ENCODE results near the gene MADD.

The MADD gene

GRCh38 chr11:47360341-47360740 lies 90.4 kb downstream of the MADD start:
- DNase-seq = no peak

GRCh38 chr11:47361419-47361818 lies 91.5 kb downstream of the MADD start:
- DNase-seq = no peak

DNA sequence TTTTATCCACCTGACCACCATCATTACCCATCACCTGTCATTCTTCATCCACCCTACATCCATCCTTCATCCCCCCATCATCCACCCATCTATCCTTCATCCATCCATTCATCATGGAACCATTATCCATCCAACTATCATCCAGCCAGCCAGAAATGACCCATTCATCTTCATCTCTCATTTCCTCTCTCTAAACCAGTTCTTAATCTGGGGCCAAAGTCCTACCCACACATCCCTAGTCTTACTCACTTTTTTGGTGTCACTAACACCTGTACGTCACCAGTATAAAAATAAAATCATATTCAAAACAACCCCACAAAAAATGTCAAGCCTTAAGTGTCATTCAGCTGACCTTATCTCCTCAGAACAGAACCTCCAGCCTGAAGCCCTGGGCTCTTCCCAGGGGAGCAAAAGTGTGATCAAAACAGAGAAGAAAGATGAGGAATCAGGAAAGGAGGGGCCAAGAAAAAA lies 96.1 kb downstream of the MADD start:
- DNase-seq = no peak

DNA sequence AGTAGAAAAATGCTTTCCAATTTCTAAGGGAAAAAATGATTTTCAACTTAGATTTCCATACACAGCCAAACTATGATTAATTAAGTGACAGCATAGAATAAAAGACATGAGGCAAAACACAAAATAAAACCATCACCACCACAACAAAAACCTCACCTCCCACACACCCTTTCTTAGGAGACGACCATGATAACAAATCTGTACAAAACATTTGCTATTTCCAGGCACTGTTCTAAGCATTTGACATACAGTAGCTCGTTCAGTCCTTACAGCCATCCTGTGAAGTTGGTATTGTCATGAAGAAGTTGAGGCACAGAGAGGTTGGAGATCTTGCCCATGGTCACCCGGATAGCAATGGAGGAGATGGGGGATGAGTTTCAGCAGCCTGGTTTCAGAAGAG lies 99.7 kb downstream of the MADD start:
- no peak for DNase-seq

- DNase-seq = no peak
Observed at GRCh38 chr11:47372422-47372821, 102.5 kb downstream of the MADD start.

DNA sequence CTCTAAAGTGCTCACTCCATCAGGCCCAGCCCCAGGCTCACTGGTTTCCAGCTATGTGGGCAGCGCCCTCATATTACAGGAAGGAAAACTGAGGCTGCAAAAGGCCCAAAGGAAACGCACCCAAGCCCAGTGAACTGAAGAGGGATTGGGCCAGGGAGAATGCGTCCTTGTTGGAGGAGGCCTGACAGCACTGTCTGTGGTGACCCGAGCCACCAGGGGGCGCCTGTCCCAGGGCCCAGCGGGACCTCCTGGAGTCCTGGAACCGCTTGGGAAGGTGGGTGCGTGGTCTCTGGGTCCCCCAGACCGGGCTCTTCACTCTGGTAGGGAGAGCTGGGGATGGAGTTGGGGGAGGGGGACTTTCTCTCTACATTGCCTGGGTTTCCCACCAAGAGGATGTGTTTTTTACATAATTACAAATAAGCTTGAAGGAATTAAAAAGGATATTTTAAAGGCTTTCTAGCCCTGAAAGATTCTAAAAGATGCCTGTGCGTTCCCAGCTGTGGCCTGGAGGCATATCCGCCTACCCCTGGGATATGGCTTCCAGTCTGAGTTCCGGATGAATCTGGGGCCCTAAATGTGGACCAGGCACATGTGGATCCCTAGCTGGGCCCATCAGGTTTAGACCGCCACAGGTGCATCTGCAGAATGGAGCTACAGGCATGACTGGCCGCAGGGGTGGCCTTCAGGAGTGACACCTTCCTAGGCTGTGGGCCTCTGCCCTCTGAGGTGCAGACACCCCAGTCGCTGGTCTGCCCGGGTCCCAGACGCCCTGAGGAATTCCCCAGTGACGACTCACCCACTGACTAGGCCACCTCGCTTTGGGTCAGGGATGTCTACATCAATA lies 104.2 kb downstream of the MADD start:
- DNase-seq = peak; percentile 59

GRCh38 chr11:47374720-47375019 lies 104.7 kb downstream of the MADD start:
- no peak for DNase-seq

DNA sequence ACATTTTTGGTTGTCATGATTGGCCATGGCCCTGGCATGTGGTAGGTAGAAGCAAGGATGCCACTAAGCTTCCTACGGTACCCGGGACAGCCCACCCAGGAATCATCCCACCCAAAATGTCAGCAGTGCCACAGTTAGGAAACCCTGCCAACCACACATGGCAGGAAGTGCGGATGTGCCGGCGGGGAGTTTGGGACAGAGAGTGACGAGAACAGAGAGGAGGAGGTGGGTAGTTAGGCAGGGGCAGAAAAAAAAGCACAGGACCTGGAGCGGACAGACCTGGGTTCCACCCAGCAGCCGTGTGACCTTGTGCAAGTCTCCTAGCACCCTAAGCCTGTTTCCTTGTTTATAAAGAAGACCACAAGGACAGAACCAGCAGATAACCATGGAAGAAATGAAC lies 105.1 kb downstream of the MADD start:
- DNase-seq = no peak

DNA sequence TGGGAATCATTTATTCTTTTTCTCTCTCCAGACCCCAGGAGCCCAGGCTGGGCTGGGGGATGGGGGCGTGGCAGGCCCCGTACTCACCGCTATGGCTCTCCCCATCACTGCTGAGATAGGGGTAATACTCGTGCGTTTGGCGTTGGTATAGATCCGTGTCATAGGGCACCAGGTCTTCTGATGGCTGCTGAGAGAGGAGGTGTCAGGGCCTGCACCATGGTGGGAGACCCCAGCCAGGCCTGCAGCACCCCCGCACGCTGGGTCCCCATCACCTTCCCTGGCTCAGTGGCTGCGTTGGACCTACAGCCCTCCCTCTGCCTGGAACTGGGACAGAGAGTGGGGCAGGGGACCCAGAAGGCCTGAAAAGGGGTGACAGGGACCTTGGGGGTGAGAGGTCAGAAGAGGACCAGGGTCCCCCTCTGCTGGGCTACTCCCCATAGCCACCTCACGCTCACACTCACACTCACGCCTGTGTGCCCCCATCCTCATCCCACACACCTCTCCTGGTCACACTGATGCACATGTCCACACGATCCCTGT lies 105.7 kb downstream of the MADD start:
- no peak for DNase-seq

GRCh38 chr11:47376107-47376524 lies 106.2 kb downstream of the MADD start:
- DNase-seq = no peak

GRCh38 chr11:47376525-47377371 lies 106.8 kb downstream of the MADD start:
- DNase-seq = no peak

DNA sequence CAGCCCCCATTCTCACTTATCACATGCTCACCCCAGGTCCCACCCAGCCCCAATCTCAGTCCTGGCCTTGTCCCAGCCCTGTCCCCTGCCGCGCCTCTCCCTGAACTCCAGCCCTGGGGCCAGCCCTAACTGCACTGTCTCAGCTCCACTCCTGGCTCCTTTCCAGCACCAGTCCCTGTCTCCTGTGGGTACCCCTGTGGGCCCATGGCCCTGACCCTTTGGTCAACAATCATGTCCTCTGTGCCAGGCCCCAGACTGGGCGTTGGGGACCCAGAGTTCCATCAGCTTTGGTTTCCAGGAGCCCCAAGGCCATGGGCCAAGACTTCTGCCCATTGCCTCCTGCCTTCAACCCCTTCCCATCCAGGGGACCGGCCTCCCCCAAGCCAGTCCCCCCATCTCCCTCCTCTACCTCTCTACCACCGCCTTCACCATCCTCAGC lies 107.7 kb downstream of the MADD start:
- no peak for DNase-seq

DNA sequence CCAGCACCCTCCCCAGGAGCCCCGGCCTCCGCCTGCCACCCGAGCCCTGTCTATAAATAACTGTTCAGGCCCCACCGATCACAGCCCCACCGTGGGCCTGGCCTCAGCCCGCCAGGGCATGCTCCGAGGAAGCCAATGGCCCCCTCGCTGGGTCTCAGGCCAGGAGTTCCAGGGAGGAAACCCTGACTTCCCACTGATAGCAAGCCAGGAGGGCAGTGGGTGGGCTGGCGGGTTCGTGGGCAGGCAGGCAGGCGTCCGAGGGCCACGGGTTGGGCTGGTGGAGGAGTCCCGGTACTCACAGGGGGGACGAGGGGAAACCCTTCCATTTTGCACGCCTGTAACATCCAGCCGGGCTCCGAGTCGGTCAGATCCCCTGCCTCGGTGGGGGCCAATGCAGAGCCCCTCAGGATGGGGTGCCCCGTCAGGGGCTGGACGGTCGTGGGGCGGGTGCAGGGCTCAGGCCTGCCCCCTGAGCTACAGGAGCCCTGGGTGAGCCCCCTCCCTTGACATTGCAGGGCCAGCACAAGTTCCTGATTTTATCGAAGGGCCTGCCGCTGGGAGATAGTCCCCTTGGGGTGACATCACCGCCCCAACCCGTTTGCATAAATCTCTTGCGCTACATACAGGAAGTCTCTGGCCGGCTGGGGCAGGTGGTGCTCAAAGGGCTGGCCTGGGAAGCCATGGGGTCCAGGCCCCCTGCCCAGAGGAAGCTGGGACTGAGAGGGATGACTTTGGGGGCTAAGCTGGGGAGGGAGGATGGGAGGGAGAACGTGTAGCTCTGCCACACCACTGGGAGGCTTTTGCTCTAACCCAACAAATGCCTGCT lies 108.3 kb downstream of the MADD start, which contains the start of gene SPI1:
Gene SPI1 (minus strand): TSS at position 538 of the 826 bp plus-strand sequence. CDS start 194 bp downstream, at position 344.
- DNase-seq = no peak

- no peak for DNase-seq
Observed at GRCh38 chr11:47378836-47379170, 108.9 kb downstream of the MADD start.

DNA sequence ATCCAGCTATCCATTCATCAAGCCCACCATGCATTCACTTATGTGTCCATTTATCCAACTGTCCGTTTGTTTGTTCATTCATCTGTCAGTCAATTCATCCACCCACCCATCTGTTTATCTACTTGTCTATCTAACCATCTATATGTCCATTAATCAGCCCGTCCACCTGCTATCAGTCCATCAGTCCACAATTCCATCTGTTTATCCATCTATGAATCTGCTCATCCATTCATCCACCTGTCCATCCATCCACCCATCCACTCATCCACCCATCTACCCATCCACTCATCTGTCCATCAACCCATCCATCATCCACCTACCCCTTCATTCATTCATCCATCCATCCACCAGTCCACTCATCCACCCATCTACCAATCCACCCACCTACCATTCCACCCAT lies 109.4 kb downstream of the MADD start:
- no peak for DNase-seq

Measured in NCI-H774 (cell line).